ENCODE measurements around the gene GTPBP6.

GTPBP6 gene

GRCh38 chrX:318739-319578 lies at the start of gene GTPBP6:
GTPBP6 (minus strand) TSS chrX:318796; CDS start chrX:318787, 9 bp downstream.
- peak; percentile 98 to 99 for DNase-seq (ENCODE audit: low read depth in 2 of 2)

GRCh38 chrX:367866-368265 lies 49.3 kb upstream of the GTPBP6 start:
- DNase-seq (ENCODE audit: low read depth in 2 of 2) = no peak

GRCh38 chrX:367349-367748 lies 48.8 kb upstream of the GTPBP6 start:
- DNase-seq (ENCODE audit: low read depth in 2 of 2) = no peak

- no peak for DNase-seq (ENCODE audit: low read depth in 2 of 2)
Observed at GRCh38 chrX:363621-364375, 45.2 kb upstream of the GTPBP6 start.

- no peak for DNase-seq (ENCODE audit: low read depth in 2 of 2)
Observed at GRCh38 chrX:362937-363620, 44.5 kb upstream of the GTPBP6 start.

GRCh38 chrX:362351-362750 lies 43.8 kb upstream of the GTPBP6 start:
- no peak for DNase-seq (ENCODE audit: low read depth in 2 of 2)

GRCh38 chrX:361231-362145 lies 42.9 kb upstream of the GTPBP6 start:
- no peak for DNase-seq (ENCODE audit: low read depth in 2 of 2)

GRCh38 chrX:360496-361150 lies 42.0 kb upstream of the GTPBP6 start:
- DNase-seq (ENCODE audit: low read depth in 2 of 2) = no peak

GRCh38 chrX:358651-359143 lies 40.1 kb upstream of the GTPBP6 start:
- no peak for DNase-seq (ENCODE audit: low read depth in 2 of 2)

- peak; percentile 43 to 54 for DNase-seq (ENCODE audit: low read depth in 2 of 2)
Observed at GRCh38 chrX:357693-358471, 39.3 kb upstream of the GTPBP6 start.

- DNase-seq (ENCODE audit: low read depth in 2 of 2) = no peak
Observed at GRCh38 chrX:357035-357692, 38.6 kb upstream of the GTPBP6 start.

GRCh38 chrX:356385-357034 lies 37.9 kb upstream of the GTPBP6 start:
- no peak for DNase-seq (ENCODE audit: low read depth in 2 of 2)

- DNase-seq (ENCODE audit: low read depth in 2 of 2) = no peak
Observed at GRCh38 chrX:355329-356050, 36.9 kb upstream of the GTPBP6 start.

GRCh38 chrX:353566-354535 lies 35.3 kb upstream of the GTPBP6 start:
- DNase-seq (ENCODE audit: low read depth in 2 of 2) = no peak

GRCh38 chrX:352582-353314 lies 34.2 kb upstream of the GTPBP6 start:
- DNase-seq (ENCODE audit: low read depth in 2 of 2) = no peak

GRCh38 chrX:352181-352580 lies 33.6 kb upstream of the GTPBP6 start:
- no peak for DNase-seq (ENCODE audit: low read depth in 2 of 2)
